Epithelial cell of esophagus (primary cell): ENCODE results near the gene APH1B.

Source experiments
- DNase-seq: peaks from one replicate; pipeline ENCODE4 v3.0.0; 2010; ENCODE audit warnings: low read depth
- H3K4me3 ChIP-seq: 2 replicates; pipeline ENCODE4 v1.5.1; 2011; ENCODE audit warnings: mild to moderate bottlenecking, low read length, control low read depth
- CTCF ChIP-seq: IDR thresholded peaks from 2 replicates; pipeline ENCODE4 v1.5.1; 2011; ENCODE audit warnings: low read depth, mild to moderate bottlenecking, low read length, control low read depth, inconsistent platforms; ENCODE audit not compliant: insufficient read depth; ENCODE audit errors: missing control alignments

Gene APH1B

DNA sequence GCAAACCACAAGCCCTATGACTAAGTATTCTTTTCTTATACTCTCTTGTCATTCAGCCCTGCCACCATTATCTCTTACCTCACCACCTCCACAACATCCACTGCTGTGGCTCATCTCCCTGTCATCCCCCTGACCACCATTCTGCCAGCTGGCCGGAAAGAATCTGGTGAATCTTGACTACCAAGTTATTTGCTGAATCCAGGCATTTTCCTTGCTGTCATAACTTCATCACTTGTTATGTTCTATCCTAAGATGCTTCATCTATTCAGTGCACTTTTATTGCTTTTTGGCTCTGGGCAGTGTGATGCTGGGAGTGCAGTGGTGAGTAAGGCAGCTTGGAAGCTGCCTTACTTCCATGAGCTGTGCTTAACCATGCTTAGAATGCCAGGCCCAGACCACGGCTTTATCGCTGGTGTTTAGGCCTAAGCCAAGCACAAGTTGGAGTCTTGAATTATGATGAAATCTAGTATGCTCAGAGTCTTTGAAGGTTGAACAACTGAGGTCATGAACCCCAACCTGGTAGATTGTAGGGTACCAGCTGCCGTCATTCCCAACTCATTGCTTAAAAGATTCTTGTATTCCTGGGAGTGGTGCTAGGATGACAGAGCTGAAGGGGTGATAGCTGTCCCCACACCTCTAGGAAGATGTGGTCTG is 27.0 kb upstream of the APH1B start:
- peak; percentile 98 for DNase-seq
- no peak overlapping the region for H3K4me3 ChIP-seq
- no peak for TF ChIP-seq CTCF

DNA sequence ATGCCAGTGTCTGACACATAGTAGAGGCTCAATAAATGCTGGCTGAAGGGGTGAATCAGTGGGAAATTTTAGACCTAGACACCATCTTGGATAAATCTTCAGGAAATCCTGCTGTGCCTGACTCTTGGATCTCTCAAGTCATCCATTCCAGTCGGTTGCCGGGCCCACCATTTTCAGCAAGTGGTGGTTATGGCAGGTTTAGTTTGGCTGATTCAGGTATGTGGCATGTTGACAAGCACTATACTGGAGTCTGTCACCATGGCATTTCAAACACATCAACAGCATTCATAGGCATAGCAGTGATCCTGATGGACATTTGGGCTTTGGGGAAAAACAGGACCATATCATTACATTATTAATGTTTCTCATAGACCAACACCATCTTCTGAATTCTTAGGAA is 25.7 kb upstream of the APH1B start:
- DNase-seq: no peak
- H3K4me3 ChIP-seq: no peak overlapping the region
- no peak for TF ChIP-seq CTCF

DNA sequence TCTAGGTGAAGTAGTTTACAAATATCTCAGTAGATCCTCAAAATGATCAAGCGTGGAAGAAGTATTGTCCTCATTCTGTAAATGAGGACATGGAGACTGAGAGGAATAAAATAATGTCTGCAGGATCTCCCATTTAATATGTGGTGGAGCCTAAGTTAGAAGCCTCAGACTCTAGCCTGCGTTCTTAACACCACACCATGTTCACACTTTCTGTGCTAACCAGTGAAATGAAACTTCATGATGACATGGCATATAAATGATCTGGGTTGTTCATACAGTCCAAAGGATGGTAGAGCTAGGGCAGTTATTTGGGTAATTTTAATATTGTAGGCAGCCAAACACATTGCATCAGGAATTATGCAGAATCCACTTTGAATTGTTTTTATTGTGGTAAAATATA is 25.1 kb upstream of the APH1B start:
- TF ChIP-seq CTCF: no peak
- H3K4me3 ChIP-seq: no peak overlapping the region
- no peak for DNase-seq

DNA sequence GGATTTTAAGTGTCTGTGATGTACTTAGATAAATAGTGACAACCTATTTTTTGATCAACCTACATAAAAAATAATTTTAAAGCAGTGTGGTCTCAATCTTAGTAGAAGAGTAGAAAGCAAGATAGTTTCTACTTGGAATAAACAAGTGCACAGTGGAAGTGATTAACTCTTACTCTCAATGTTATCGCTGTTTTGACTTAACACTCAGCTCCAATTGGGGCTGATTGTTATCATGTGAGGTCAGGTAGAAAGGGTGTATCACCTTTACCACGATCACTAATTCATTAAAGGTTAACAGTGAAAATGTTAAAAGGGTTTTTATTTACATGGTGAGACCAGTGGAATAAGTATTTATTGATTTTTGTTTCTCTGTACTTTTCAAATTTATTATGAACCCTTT is 22.4 kb upstream of the APH1B start:
- H3K4me3 ChIP-seq: no peak overlapping the region
- TF ChIP-seq CTCF: no peak
- DNase-seq: no peak

DNA sequence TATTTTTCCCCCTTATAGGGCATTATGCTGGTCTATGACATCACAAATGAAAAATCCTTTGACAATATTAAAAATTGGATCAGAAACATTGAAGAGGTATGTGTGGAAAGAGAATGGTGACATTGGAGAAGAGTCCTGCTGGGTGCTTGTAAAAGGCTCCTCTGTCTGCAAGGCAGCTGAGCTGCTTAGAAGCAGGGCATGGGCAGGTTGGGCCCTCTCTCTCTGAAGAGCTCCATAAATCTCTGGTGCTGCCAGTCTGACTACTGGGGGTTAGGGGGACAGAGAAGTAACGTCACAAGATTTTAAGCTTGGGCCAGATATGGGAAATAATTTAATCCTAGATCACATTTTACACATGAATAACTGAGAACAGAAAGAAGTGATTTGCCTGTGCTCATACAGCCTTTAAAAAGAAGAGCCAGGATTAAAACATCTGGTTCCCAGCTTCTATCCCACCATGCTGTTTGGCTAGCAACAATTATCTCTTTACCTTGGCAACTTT is 21.9 kb upstream of the APH1B start:
- no peak for DNase-seq
- no peak for TF ChIP-seq CTCF

GRCh38 chr15:63256433-63257274 is 20.8 kb upstream of the APH1B start:
- H3K4me3 ChIP-seq: no peak overlapping the region
- DNase-seq: peak; percentile 58
- no peak for TF ChIP-seq CTCF

More for the DNA sequence above, 21.9 kb upstream of the APH1B start:
- no peak overlapping the region for H3K4me3 ChIP-seq
